ENCODE measurements around the gene ZNF787. TPM values are rescaled to one million over a fixed set of nuclear protein-coding genes. Genes with fewer than 3 reads are reported as not detected.
A peak's percentile ranks its signal among the peaks of the same experiment; 100 is the strongest.

The ZNF787 gene
- total and polyA plus RNA-seq, 2 of the 4 experiments (the other 2 are of a cell fraction): 4.8 to 11.2 TPM

DNA sequence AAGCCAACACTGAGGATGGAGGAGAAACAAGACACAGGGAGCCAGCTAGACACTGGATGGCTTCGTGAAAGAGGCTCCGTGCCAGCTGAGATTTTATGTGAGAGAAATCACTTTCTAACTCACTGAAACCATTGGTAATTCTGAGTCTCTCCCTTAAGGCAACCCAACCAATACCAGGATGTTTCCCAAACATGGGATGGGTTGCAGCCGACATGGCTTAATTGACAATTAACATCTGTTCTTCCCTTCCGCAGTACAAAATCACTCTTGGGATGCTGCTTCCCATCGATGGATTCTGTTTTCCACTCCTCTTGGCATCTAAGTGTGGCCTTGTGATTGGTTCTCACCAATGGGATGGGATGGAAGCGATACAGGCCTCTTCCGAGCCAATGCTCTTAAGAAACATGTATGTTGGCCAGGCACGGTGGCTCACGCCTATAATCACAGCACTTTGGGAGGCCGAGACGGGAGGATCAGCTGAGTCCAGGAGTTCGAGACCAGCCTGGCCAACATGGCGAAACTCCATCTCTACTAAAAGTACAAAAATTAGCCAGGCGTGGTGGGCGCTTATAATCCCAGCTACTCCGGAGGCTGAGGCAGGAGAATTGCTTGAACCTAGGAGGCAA, 2.3 kb upstream of the ZNF787 start:
- H3K18ac ChIP-seq (ENCODE audit: low read depth, low read length): no peak overlapping the region
- H2AFZ ChIP-seq (replicated peaks; ENCODE audit: low read length, poor library complexity): peak overlapping the region; percentile 45
- peak overlapping the region; percentile 73 for H4K5ac ChIP-seq (ENCODE audit: low read depth, low read length)
- H2AK5ac ChIP-seq (ENCODE audit: low read depth, low read length): no peak overlapping the region
- intact Hi-C loops (cut with micrococcal nuclease): no loop called here
- H2BK5ac ChIP-seq (ENCODE audit: low read depth, low read length, poor library complexity, severe bottlenecking): no peak overlapping the region
- H3K56ac ChIP-seq (ENCODE audit: extremely low read depth, insufficient read depth, low read length): no peak overlapping the region
- POLR2A ChIA-PET (ENCODE audit: unreplicated experiment): no interaction called here
- H3K27ac ChIP-seq (ENCODE audit: insufficient read depth, low read length): peak overlapping the region; percentile 18; the same call in 1 of the 2 replicates
- in situ Hi-C loops (cut with MboI; ENCODE audit: low sequenced_read_pairs): no loop called here
- no peak overlapping the region for H3K14ac ChIP-seq (replicated peaks; ENCODE audit: low read depth, low read length)
- no peak overlapping the region for H2AK9ac ChIP-seq (replicated peaks; ENCODE audit: low read depth, low read length, poor library complexity)
- H4K8ac ChIP-seq (ENCODE audit: low read depth in 2 of 2, low read length in 2 of 2): 0 out of 4 replicates have a peak overlapping the region, but pooled peaks of 1 of the 2 experiments have one; percentile 24
- no peaks in the 10 kb centered on the region for H3K9me3 ChIP-seq (ENCODE audit: control insufficient read depth, insufficient read depth, low read length)
- H2BK15ac ChIP-seq (ENCODE audit: low read depth, low read length): no peak overlapping the region
- dilution Hi-C loops (cut with HindIII; ENCODE audit: low sequenced_read_pairs, unreplicated experiment): no loop called here
- H3K9ac ChIP-seq (ENCODE audit: low read depth, low read length): no peak overlapping the region
- H4K20me1 ChIP-seq (ENCODE audit: insufficient read depth, low read length): peaks cover 21% of the 10 kb centered on the region
- no peaks in the 10 kb centered on the region for H3K27me3 ChIP-seq (ENCODE audit: control insufficient read depth, insufficient read depth, low read length)
- 100% methylated on average over 2 of the region's 16 CpGs; no CpG with 5 or more reads in 1 of the 2 experiments for WGBS, 2 experiments (ENCODE audit: extremely low coverage in 2 of 2, insufficient read length in 1 of 2)
- peaks cover 15% of the 10 kb centered on the region for H3K4me1 ChIP-seq (ENCODE audit: control insufficient read depth, insufficient read depth, low read length)
- no peak overlapping the region for H4K91ac ChIP-seq (ENCODE audit: insufficient read depth, low read depth, low read length)
- peaks cover 0 to 17% of the 10 kb centered on the region in 2 experiments; a peak in 2 of 4 replicates for H3K79me1 ChIP-seq (ENCODE audit: low read depth in 1 of 2, low read length in 2 of 2)
- no peak overlapping the region for H3K4ac ChIP-seq (ENCODE audit: low read depth, low read length)
- peak overlapping the region; percentile 21; the same call in 1 of the 2 replicates for H3K4me2 ChIP-seq (ENCODE audit: low read depth, low read length)
- H3K36me3 ChIP-seq (ENCODE audit: control insufficient read depth, insufficient read depth, low read length): peaks cover 7% of the 10 kb centered on the region; the same call in 1 of the 2 replicates
- no peak overlapping the region for H3K4me3 ChIP-seq (ENCODE audit: insufficient read depth, low read depth, low read length)
- H3K9me1 ChIP-seq (ENCODE audit: insufficient read depth, low read length): peaks cover 14% of the 10 kb centered on the region
- no TSS peak for BruUV-seq (replicated peaks)
- no peak overlapping the region for H3K23ac ChIP-seq (ENCODE audit: low read depth, low read length)
- no peak overlapping the region for H2BK120ac ChIP-seq (ENCODE audit: low read depth, low read length)
- TF ChIP-seq FOS (IDR thresholded peaks at IDR 0.05; ENCODE audit: low read depth, low read length) (no peak), RAD21 (IDR thresholded peaks at IDR 0.05; ENCODE audit: low read length) (no peak), RCOR1 (IDR thresholded peaks at IDR 0.05; ENCODE audit: insufficient replicate concordance, low read length) (no peak), MXI1 (IDR thresholded peaks at IDR 0.05; ENCODE audit: borderline replicate concordance, low read depth, low read length) (no peak), MAZ (IDR thresholded peaks at IDR 0.05; ENCODE audit: borderline replicate concordance, low read depth, low read length) (no peak), RFX5 (IDR thresholded peaks at IDR 0.05; ENCODE audit: low read depth, low read length) (no peak), CHD1 (IDR thresholded peaks at IDR 0.05; ENCODE audit: low read depth, low read length) (no peak), NFE2L2 (IDR thresholded peaks at IDR 0.05; ENCODE audit: low read depth, low read length) (no peak), CEBPB (IDR thresholded peaks at IDR 0.05; ENCODE audit: low read depth, low read length) (no peak), POLR2A (IDR thresholded peaks at IDR 0.05; ENCODE audit: low read depth, low read length) (no peak), MAFK (IDR thresholded peaks at IDR 0.05; ENCODE audit: low read depth, low read length) (no peak)
- TF ChIP-seq, protein P1, sequence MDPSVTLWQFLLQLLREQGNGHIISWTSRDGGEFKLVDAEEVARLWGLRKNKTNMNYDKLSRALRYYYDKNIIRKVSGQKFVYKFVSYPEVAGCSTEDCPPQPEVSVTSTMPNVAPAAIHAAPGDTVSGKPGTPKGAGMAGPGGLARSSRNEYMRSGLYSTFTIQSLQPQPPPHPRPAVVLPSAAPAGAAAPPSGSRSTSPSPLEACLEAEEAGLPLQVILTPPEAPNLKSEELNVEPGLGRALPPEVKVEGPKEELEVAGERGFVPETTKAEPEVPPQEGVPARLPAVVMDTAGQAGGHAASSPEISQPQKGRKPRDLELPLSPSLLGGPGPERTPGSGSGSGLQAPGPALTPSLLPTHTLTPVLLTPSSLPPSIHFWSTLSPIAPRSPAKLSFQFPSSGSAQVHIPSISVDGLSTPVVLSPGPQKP (IDR thresholded peaks at IDR 0.05; ENCODE audit: borderline replicate concordance, low read depth, low read length): no peak
- TF ChIP-seq, protein P2, sequence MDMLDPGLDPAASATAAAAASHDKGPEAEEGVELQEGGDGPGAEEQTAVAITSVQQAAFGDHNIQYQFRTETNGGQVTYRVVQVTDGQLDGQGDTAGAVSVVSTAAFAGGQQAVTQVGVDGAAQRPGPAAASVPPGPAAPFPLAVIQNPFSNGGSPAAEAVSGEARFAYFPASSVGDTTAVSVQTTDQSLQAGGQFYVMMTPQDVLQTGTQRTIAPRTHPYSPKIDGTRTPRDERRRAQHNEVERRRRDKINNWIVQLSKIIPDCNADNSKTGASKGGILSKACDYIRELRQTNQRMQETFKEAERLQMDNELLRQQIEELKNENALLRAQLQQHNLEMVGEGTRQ (IDR thresholded peaks at IDR 0.05; ENCODE audit: low read depth, low read length): no peak
- TF ChIP-seq, protein P3, sequence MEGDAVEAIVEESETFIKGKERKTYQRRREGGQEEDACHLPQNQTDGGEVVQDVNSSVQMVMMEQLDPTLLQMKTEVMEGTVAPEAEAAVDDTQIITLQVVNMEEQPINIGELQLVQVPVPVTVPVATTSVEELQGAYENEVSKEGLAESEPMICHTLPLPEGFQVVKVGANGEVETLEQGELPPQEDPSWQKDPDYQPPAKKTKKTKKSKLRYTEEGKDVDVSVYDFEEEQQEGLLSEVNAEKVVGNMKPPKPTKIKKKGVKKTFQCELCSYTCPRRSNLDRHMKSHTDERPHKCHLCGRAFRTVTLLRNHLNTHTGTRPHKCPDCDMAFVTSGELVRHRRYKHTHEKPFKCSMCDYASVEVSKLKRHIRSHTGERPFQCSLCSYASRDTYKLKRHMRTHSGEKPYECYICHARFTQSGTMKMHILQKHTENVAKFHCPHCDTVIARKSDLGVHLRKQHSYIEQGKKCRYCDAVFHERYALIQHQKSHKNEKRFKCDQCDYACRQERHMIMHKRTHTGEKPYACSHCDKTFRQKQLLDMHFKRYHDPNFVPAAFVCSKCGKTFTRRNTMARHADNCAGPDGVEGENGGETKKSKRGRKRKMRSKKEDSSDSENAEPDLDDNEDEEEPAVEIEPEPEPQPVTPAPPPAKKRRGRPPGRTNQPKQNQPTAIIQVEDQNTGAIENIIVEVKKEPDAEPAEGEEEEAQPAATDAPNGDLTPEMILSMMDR (conservative IDR thresholded peaks at IDR 0.05; ENCODE audit: low read depth, low read length): no peak
- H2BK20ac ChIP-seq (ENCODE audit: low read depth, low read length): no peak overlapping the region
- CTCF ChIA-PET: no interaction called here
- DNase-seq (no peak), ATAC-seq (ENCODE audit: low read depth) (no peak)

Data from IMR-90 (cell line).